Progenitor cell of endocrine pancreas (in vitro differentiated cells): ENCODE results near the gene DYNC1LI1. TPM values are rescaled to one million over a fixed set of nuclear protein-coding genes. Genes with fewer than 3 reads are reported as not detected.
"Not testable (repeated sequence)": the region's sequence is repeated elsewhere in the genome, so short reads cannot be mapped to it uniquely, and the experiment has no call there.

Experiments used
- DNase-seq: peaks from one replicate; pipeline ENCODE4 v3.0.0; 2021; ENCODE audit warnings: low spot score; ENCODE audit not compliant: unreplicated experiment
- H3K27ac Mint-ChIP-seq: 2 replicates; pipeline ENCODE4 v1.8.0; 2021; ENCODE audit warnings: mild to moderate bottlenecking, moderate library complexity, mixed read lengths
- H3K27me3 Mint-ChIP-seq: 2 replicates; pipeline ENCODE4 v1.8.0; 2021; ENCODE audit warnings: mixed read lengths
- H3K36me3 Mint-ChIP-seq: 2 replicates; pipeline ENCODE4 v1.8.0; 2022; ENCODE audit warnings: mixed read lengths; ENCODE audit not compliant: insufficient read depth
- H3K4me1 Mint-ChIP-seq: 2 replicates; pipeline ENCODE4 v1.8.0; 2021; ENCODE audit warnings: low read depth, mixed read lengths
- H3K4me3 Mint-ChIP-seq: 2 replicates; pipeline ENCODE4 v1.8.0; 2021; ENCODE audit warnings: low read depth, mild to moderate bottlenecking, moderate library complexity, mixed read lengths
- H3K9me3 Mint-ChIP-seq: 2 replicates; pipeline ENCODE4 v1.8.0; 2021; ENCODE audit warnings: low read depth, mixed read lengths
- total RNA-seq: library from RNA; stranded (reverse); gene quantifications from 2 replicates; pipeline ENCODE4 v1.2.1, GENCODE V29; 2021
- TF ChIP-seq, protein P1 (sequence below): fragments of 200-600 bp; sonication (generic); IDR thresholded peaks from one replicate; pipeline ENCODE4 v1.5.0; 2021; ENCODE audit warnings: antibody characterized with exemption, mild to moderate bottlenecking; ENCODE audit not compliant: unreplicated experiment

DYNC1LI1 gene
- total RNA-seq, 1 donor from 2014 or later, result 43.8 TPM

DNA sequence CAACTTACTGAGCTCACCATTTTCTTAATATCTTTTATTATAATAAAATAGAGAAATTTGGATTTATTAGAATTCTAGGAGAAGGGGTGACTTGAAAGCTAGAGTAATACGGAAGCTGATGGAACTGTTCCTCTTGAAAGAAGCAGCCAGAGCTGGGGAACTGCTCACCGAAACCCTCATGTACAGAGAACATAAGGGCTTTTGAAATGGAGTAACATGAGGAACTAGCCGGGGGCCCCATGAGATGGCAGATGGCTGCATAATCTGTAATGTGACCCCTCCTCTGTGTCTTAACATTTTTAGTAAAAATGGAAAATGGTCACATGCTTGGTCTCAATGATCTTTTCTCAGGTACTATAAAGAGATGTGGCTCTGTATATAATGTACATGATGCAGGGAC lies 15.7 kb upstream of the DYNC1LI1 start:
- TF ChIP-seq, protein P1, sequence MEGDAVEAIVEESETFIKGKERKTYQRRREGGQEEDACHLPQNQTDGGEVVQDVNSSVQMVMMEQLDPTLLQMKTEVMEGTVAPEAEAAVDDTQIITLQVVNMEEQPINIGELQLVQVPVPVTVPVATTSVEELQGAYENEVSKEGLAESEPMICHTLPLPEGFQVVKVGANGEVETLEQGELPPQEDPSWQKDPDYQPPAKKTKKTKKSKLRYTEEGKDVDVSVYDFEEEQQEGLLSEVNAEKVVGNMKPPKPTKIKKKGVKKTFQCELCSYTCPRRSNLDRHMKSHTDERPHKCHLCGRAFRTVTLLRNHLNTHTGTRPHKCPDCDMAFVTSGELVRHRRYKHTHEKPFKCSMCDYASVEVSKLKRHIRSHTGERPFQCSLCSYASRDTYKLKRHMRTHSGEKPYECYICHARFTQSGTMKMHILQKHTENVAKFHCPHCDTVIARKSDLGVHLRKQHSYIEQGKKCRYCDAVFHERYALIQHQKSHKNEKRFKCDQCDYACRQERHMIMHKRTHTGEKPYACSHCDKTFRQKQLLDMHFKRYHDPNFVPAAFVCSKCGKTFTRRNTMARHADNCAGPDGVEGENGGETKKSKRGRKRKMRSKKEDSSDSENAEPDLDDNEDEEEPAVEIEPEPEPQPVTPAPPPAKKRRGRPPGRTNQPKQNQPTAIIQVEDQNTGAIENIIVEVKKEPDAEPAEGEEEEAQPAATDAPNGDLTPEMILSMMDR, result no peak
- H3K4me3 Mint-ChIP-seq, result no peak overlapping the region
- no peaks in the 10 kb centered on the region for H3K4me1 Mint-ChIP-seq
- no peaks in the 10 kb centered on the region for H3K36me3 Mint-ChIP-seq
- H3K9me3 Mint-ChIP-seq, result no peaks in the 10 kb centered on the region
- H3K27ac Mint-ChIP-seq, result no peak overlapping the region
- DNase-seq, result no peak
- peaks cover 10% of the 10 kb centered on the region for H3K27me3 Mint-ChIP-seq

DNA sequence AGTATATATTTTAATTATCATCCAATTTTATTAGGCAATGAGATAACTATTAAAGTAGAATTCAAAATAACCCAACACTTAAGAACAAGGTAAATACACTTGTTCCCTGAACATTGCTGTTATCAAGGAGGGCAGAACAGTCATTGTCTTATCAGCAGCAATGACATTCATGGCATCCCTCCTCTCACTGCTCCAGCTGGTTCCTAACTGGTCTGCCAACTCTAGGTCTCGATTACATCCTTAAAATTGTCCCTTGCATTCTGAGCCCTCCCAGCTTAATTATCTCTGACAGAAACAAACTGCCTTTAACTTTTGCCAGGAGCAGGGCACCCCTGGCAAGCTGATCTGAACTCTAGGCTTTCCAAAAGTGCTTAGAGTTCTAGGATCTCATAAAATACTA lies 14.0 kb upstream of the DYNC1LI1 start:
- no peaks in the 10 kb centered on the region for H3K9me3 Mint-ChIP-seq
- TF ChIP-seq, protein P1, result no peak
- DNase-seq, result no peak
- no peaks in the 10 kb centered on the region for H3K4me1 Mint-ChIP-seq
- H3K4me3 Mint-ChIP-seq, result no peak overlapping the region
- H3K27me3 Mint-ChIP-seq, result peaks cover 4% of the 10 kb centered on the region
- H3K27ac Mint-ChIP-seq, result no peak overlapping the region
- no peaks in the 10 kb centered on the region for H3K36me3 Mint-ChIP-seq

DNA sequence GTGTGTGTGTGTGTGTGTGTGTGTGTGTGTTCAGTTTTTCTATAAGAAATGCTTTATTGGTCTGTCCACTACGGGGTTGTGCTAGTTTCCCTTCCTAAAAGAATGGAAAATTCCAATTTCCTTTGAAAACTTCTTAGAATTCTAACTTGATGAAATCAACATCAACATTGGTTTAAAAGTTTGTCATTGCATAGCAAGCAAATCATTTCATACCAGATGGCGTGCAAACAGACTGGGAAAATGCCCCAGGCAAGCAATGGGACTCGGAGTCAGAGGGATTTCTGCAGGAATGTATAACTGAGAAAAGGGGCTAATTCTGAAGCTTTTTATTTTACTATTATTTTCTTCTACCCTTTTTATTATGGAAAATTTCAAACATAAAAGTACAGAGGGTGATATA lies 13.1 kb upstream of the DYNC1LI1 start:
- TF ChIP-seq, protein P1, result no peak
- H3K4me3 Mint-ChIP-seq, result no peak overlapping the region
- DNase-seq, result no peak
- H3K36me3 Mint-ChIP-seq, result no peaks in the 10 kb centered on the region
- H3K27ac Mint-ChIP-seq, result no peak overlapping the region
- H3K4me1 Mint-ChIP-seq, result no peaks in the 10 kb centered on the region
- no peaks in the 10 kb centered on the region for H3K27me3 Mint-ChIP-seq
- H3K9me3 Mint-ChIP-seq, result no peaks in the 10 kb centered on the region

DNA sequence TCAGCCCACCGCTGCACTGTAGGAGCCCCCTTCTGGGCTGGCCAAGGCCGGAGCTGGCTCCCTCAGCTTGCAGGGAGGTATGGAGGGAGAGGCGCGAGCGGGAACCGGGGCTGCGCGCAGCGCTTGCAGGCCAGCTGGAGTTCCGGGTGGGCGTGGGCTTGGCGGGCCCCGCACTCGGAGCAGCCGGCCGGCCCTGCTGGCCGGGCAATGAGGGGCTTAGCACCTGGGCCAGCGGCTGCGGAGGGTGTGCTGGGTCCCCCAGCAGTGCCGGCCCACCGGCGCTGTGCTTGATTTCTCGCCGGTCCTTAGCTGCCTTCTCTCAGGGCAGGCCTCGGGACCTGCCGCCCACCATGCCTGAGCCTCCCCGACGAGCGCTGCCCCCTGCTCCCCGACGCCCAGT lies 8.0 kb upstream of the DYNC1LI1 start:
- not testable (repeated sequence) for H3K36me3 Mint-ChIP-seq, H3K4me3 Mint-ChIP-seq, DNase-seq, H3K9me3 Mint-ChIP-seq, H3K27ac Mint-ChIP-seq, H3K27me3 Mint-ChIP-seq, H3K4me1 Mint-ChIP-seq

DNA sequence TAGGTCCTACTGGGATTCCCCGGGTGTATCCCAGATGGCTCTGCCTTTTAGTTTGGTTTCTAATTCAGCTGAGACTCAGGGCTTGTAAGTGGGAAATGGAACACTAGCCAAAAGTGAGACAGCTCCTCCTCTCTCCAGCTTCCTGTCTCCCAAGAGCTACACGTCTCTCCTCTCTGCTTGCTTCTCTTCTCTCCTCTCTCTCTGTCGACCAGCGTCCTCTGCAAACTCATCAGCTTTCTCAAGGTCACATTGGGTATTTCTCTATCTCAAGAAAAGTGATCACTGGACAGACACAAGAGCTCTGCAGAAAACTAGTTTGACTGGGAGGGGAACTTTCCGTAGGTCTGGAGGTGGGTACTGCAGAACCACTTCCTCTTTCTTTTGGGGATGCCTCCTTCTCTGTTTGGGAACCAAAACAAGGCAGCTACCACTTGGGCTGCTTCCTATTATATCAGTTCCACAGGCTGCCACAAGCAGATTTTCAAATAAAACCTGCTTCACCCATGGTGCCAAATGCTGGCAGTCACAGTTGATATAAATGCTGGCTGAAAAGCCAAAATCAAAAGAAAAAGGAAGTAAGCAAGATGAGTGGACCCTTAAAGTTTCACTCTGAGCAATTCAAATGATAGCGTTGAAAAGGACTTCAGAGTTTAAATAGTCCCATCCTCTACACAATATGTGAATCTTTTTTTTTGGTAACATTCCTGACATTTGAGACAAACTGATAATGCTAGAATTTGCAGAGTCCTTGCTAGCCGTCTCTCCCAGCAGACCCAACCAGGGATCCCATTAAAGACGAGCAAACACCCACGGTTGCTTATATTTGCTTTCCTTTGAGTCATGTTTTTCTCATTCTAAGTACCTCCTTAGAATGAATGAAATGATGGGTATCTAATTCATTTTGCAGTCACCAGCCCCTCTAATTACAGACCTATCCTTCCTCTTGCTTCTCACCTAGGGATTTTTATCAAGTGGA lies 7.2 kb upstream of the DYNC1LI1 start:
- no peak overlapping the region for H3K4me3 Mint-ChIP-seq
- DNase-seq, result no peak
- TF ChIP-seq, protein P1, result no peak
- no peak overlapping the region for H3K27ac Mint-ChIP-seq
- no peaks in the 10 kb centered on the region for H3K27me3 Mint-ChIP-seq
- H3K4me1 Mint-ChIP-seq, result no peaks in the 10 kb centered on the region
- no peaks in the 10 kb centered on the region for H3K9me3 Mint-ChIP-seq
- H3K36me3 Mint-ChIP-seq, result no peaks in the 10 kb centered on the region

DNA sequence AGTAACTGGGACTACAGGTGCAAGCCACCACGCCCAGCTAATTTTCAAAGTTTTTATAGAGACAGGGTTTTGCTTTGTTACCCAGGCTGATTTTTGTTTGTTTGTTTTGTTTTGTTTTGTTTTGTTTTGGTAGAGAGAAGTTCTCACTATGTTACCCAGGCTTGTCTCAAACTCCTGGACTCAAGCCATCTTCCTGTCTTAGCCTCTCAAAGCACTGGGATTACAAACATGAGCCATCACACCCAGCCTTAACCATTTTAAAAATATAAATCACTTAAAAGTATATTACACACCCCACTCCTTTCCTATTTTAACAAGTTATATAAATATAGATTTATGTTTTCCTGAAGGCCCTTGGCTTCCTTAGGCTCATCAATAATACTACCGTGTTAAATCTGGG lies 6.5 kb upstream of the DYNC1LI1 start:
- no peak overlapping the region for H3K27ac Mint-ChIP-seq
- H3K9me3 Mint-ChIP-seq, result no peaks in the 10 kb centered on the region
- TF ChIP-seq, protein P1, result no peak
- H3K4me1 Mint-ChIP-seq, result no peaks in the 10 kb centered on the region
- H3K36me3 Mint-ChIP-seq, result no peaks in the 10 kb centered on the region
- DNase-seq, result no peak
- H3K27me3 Mint-ChIP-seq, result no peaks in the 10 kb centered on the region
- no peak overlapping the region for H3K4me3 Mint-ChIP-seq
